Esophagus mucosa (tissue), 1 donor: ENCODE results near the gene RRP8. TPM values are rescaled to one million over a fixed set of nuclear protein-coding genes. Genes with fewer than 3 reads are reported as not detected.

Source experiments
- ATAC-seq: fragments of 200-7000 bp; cut with Tn5 transposase; one replicate; pipeline ENCODE4 v1.9.1; 2020
- total RNA-seq: library from RNA; stranded (reverse); gene quantifications from one replicate; pipeline ENCODE4 v1.2.4, GENCODE V29; 2023
- donor health status: DM: yes; HTN: yes; CAD: no.

RRP8 gene
- total RNA-seq, 1 donor from 2014 or later, result 13.2 TPM

DNA sequence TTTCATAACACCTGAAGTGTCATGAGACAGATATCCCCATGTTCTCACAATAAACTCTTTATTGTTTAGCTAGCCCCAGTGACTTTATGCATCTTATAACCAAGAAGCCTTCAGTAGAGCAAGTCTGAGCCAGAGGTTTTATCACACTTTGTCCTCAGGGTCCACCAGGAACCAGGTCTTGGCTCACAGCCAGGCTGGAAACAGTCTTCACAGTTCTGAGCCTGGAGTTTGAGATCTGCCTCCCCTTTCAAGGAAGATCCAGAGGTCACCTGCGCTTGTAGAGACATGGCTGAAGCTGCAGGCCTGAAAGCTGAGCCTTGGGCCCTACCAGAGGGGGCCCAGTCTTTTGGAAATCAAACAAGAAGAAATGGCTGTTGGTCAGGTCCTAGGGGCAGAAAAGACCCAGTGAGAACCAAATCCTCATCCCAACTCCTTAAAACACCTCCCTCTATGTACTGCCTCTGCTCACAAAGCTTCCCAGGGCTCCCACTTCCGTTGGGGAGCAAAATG is 3.5 kb downstream of the RRP8 start:
- ATAC-seq, result no peak

DNA sequence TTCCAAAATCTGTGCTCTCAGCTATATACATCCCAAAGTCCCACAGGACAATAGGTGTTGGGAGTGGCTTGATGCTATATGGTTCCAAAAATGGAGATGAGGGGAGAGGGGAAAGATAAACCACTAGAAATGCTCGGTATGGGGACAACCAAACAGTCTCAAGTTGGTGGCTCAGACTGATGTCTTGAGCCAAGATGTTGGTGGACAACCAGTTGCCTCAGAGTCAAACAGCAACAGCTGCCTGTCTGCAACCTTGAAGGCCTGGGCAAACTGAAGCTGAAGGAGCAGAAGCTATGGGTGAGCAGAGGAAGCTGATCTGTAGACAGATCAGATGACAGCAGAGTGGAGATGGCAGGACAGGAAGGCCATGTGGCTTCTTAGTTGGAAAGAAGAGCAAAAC is 4.0 kb downstream of the RRP8 start:
- ATAC-seq, result no peak

DNA sequence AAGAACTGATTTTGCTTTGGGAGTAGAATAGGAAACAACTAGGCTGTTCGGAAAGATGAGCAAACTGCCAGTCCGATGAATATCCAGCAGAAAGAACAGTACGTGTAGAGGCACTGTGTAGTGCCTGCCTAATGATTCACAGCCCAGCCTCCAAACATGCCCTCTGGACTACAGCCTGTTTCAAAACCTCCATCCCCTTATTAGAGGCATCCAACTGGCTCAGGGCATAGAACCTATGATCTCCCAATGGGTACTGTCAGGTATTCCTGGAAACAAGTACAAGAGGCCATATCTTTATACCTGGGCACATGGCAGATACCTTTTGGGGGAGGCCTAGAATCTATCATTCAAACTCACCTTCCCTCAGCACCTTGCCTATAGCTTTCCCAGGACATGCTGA is 4.9 kb downstream of the RRP8 start:
- no peak for ATAC-seq

DNA sequence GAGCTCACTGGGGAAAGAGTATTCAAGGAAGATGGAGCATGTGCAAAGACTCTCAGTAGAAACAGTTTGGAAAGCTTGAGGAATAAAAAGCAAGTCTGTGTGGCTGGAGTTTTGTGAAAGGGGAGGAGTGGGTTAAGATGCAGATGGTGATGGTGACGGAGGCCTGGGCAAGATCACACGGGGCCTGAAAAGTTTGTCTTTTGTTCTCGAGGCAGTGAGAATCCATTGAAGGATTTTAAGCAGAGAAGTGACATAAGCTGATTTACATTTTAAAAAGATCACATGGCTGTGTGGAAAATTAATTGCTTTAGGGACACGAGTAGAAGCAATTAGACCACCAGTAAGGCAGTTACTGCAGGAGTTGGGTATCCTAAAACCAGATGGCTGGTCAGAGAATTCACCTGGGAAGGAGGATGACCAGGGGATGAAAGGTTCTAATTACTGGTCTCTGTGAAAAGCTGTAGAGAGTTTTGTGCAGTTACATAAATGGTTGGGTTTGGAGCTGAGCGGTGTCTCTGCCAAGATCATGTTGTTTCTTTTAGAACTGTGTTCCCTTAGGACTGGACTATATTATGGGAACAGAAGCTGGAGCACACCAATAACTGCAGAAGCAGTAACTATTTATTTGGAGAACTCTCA is 7.1 kb downstream of the RRP8 start:
- no peak for ATAC-seq

DNA sequence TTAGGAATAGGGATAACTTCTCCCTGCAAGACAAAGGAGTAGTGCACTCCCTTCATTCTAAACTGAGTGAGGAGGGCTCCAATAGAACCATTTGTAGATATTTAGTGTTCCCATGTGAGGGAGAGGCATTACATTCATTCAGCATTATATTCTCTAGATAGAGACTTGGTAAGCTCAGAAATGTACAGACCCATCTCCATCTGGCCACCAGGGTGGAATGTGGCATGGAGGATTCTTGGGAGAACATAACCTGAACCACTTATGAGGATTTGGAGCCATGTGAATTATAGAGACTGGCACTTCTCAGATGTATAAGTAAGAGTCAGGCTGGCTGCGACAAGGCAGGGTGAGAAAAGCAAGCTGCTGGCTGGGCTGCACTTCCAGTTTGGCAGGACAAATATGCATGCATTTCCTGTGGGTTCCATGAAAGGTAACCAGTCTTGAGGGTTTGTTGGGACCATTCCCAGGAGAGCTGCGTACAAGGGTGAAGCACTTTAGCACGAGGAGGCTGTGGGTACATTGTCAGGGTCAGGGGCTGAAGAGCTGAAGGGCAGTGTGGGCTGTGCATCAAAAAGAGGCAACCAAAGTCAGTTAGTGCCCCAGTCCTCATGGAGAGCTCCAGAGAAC is 9.2 kb downstream of the RRP8 start:
- no peak for ATAC-seq

DNA sequence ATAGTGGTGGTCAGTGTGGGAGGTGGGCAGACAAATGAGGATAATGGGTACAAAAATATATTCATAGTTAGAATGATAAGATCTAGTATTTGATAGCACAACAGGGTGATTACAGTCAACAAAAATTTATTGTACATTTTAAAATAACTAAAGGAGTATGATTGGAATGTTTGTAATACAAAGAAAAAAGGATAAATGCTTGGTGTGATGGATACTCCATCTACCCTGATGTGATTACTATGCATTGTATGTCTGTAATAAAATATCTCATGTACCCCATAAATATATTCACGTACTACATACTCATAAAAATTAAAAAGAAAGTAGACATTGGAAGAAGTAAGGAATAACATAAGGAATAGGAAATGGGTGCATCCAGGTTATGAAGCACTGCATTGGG is 15.4 kb downstream of the RRP8 start:
- ATAC-seq, result no peak

DNA sequence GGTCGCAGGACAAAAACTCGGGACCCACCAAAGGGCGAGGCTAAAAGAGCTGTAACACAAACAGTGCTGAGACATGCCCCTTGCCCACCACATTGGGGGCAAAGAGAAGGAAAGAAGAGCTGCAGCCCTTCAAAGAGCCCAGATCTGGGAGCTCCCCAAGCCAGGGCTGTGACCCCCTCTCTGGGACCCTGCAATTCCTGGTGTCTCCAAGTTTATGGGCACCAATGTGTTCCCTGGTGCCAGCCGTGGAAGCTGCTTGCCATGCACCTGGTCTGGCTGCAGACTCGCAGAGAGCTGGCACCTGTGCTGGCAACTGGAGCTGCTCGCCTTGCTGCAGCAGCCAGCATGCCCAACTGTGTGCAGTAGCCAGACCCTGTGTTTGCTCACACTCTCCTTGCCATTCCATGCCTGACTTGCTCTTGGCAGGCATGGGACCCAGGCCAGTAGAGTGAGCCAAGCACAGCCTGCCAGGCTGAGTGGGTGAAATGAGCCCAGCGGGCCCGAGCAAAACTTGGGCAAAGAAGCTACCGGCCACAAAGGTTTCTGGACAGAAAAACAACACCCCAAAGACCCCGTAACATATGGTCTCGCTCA is 16.0 kb downstream of the RRP8 start:
- ATAC-seq, result peak; percentile 37

DNA sequence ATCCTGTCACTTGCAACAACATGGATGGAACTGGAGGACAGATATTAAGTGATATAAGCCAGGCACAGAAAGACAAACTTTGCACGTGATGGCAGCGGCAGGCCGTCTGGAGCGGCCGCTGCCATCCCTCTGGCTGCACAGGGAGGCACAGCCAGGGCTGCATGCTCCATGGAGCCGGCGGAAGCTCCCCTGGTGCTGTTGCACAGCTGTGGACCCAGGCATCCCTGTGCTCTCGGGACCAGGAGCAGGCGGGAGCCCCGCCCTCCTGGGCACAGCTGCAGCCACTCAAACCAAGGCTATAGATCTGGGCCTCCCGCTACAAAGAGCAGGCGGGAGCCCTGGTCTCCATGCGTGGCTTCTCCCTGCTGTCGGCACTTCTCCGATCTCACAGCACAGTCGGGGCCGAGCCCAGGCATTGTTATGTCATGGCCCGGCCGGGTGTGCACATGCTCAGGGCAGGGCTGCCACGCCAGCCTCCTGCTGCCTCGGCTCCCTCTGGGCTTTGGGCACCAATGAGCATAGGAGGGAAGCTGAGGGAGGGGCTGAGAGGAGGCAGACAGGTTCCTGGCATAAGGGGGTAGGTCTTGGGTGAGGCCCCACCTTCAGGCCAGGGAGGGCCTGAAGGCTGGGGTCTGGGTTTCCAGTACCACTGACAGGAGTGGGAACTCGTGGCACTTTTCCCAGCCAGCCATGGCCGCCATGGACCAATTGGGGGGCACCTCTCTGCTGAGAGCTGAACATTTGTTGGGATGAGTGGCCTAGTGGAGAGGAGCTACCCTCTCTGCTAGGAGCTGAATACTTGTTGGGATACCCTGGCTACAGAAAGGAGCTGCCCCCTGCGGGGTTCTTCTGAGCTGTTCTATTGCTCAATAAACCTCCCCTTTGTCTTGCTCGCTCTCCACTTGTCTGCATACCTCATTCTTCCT is 16.7 kb downstream of the RRP8 start:
- no peak for ATAC-seq

DNA sequence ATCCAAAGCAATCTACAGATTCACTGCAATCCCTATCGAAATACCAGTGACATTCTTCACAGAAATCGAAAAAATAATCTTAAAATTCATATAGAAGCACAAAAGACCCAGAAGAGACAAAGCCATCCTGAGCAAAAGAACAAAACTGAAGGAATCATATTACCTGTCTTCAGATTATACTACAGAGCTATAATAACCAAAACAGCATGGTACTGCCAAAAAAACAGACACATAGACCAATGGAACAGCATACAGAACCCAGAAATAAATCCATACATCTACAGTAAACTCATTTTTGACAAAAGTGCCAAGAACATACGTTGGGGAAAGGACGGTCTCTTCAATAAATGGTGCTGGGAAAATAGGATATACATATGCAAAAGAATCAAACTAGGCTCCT is 18.9 kb downstream of the RRP8 start:
- ATAC-seq, result no peak

DNA sequence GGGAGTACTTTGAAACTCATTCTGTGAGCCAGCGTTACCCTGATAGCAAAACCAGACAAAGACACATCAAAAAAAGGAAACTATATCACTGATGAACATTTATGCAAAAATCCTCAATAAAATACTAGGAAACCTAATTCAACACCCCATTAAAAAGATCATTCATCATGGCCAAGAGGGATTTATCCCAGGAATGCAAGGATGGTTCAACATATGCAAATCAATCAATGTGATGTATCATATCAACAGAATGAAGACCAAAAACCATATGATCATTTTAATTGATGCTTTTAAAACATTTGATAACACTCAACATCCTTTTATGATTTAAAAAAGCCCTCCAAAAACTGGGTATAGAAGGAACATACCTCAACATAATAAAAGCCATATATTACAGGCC is 19.8 kb downstream of the RRP8 start:
- no peak for ATAC-seq

DNA sequence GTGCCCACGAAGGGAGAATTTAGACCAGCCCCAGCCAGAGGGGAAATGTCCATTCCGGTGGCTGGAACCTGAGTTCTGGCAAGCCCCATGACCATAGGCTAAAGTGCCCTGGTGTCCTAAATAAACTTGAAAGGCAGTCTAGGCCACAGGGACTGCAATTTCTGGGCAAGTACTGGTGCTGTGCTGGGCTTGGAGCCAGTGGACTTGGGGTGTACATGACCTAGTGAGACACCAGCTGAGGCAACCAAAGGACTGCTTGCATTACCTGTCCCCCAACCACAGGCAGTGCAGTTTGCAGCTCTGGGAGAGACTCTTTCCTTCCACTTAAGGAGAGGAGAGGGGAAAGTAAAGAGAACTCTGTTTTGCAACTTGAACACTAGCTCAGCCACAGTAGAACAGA is 23.7 kb downstream of the RRP8 start:
- no peak for ATAC-seq

DNA sequence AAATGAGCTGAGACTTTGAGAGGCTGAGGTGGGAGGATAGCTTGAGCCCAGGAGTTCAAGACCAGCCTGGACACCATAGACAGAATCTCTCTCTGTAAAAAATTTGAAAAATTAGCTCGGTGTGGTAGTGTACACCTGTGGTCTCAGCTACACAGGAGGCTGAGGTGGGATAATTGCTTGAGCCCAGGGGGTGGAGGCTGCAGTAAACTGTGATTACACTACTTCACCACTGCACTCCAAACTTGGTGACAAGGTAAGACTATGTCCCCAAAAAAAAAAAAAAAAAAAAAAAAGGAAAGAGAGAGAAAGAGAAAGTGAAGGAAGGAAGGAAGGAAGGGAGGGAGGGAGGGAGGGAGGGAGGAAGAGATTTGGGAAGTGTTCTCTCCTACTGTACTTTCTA is 25.3 kb downstream of the RRP8 start:
- ATAC-seq, result no peak

DNA sequence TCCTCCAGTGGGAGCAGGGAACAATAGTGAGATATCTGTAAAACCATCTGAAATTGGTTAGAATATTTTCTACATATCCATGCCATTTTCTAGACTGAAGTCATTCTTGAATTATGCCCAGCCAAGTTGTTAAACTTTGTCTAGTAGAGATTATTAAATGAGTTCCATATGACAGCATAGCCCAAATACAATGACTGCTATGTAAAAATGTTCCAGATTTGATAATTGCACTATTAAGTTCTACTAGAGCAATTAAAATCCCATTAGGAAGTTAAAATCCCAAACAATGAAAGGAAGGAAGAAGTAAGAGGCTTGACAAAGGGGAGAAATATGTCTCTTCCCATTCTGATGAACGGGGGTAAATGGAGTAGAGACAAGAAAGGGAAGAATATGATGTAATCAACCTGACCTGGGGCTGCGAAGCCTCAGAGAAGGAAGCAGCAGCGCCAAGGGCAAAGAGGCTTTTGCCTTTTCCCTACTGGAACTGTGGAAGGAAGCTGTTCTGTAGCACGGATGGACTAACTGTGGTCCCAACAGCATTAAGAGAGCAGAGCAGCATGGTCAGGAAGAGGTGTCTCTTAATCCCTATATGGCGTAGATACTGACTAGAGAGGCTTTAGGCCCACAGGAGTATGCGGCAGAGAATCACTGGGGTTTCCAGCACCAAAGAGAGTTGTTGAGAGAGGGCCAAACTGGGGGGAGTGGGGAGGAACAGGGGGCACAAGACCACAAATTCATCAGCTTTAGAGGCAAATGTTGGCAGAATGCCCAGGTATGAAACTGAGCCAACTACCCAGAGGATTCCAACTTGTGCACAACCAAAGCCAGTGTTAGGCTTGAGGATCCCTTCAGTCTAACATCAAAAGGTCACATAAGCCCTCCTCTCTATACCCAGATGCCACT is 26.7 kb downstream of the RRP8 start:
- ATAC-seq, result no peak

DNA sequence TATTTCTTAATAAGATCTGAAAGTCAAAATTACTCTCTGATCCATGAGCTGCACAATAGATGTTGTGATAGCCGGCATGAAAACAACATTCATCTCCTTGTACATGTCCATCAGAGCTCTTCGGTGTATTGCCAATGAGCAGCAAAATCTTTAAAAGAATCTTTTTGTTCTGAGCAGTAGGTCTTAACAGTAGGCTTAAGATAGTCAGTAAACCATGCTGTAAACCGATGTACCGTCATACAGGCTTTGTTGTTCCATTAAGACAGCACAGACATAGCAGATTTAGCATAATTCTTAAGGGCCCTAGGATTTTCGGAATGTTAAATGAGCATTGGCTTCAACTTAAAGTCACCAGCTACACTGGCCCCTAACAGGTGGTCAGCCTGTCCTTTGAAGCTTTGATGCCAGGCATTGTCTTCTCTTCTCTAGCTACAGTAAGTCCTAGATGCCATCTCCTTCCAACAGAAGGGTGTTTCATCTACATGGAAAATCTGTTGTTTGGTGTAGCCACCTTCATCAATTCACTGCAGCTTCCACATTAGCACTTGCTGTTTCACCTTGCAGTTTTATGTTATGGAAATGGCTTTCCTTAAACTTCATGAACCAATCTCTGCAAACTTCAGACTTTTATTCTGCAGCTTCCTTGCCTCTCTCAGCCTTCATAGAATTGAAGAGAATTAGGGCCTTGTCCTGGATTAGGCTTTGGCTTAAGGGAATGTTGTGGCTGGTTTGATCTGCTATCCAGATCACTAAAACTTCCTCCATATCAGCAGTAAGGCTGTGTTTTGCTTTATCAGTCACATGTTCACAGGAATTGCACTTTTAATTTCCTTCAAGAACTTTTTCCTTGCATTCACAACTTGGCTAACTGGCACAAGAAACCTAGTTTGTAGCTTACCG is 28.4 kb downstream of the RRP8 start:
- no peak for ATAC-seq

DNA sequence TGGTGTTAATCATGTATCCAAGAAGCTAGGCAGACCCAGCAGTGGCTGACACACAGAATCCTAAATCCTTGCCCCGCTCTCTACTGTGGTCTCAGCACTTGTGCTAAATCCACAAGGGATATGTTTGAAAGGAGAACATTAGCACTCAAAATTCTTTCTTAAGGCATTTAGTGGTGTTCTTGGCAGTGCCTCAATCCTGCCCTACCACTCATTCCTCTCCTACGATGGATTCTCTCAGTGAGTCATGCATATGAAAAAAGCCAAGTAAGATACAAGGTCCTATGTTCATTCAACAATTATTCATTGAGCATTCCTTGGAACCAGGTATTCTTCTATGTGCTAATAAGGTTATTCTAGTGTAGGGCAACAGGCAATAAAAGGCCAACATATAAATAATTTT is 31.2 kb downstream of the RRP8 start:
- peak; percentile 37 for ATAC-seq

DNA sequence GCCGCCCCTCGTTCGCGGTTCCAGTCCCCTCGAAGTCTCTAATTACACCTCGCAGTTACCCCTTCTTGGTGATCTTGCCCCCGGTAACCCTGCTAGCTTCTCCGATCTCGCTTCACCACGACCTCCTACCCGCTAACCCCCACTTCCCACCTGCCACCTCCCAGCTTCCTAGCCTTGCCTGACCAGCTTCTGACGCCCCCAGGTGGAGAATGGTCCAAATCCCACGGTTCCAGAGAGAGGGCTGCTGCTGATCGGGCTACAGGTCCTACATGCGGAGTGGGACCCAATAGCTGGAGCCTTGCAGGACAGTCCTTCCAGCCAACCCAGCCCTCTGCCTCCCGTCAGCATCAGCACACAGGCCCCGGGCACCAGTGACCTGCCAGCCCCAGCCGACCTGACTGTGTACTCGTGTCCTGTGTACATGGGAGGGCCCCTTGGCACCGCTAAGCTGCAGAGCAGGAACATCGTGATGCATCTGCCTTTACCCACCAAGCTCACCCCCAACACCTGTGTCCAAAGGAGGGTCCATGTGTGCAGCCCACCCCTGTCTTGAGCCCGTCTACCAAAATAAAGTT is 31.9 kb downstream of the RRP8 start:
- no peak for ATAC-seq

DNA sequence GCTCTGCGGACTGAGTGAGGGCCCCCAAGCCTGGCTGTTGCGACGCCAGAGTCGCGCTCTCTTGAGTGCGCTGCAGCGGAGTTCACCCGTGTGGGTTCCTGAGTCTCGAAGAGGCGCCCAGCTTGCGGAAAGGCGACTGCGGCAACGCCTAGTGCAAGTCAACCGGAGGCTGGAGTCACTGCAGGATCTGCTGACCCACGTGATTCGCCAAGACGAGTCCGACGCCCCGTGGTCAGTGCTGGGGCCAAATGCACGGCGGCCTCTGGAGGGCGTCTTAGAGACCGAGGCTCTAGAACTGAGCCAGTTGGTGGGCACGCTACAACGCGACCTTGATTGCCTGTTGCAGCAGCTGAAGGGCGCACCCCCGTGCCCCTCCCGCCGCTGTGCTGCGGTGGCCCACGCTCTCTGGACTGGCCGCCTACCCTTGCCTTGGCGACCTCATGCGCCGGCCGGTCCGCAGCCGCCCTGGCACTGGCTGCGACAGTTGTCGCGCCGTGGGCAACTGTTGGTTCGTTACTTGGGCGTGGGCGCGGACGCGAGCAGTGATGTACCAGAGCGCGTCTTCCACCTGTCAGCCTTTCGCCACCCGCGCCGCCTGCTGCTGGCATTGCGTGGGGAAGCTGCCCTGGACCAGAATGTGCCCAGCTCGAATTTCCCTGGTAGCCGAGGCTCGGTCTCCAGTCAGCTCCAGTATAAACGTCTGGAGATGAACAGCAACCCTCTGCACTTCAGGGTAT is 32.6 kb downstream of the RRP8 start:
- ATAC-seq, result no peak

DNA sequence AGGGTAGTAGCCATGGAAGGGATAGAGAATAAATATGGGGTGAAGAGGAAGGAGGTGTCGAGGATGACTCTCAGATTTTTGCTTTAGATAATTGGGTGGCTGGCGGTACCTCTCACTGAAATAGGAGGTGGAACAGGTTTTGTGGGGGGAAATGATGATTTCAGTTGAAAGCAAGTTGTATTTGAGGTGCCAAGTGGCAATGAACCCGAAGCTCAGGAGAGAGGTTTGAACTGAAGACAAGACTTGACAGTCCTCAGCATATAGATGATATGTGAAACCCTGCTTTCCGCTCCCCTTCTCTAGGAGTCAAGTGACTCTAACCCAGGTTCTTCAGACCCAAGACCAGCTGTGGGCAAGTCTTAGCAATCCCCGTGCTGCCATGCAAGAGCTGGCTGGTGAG is 33.7 kb downstream of the RRP8 start:
- ATAC-seq, result no peak

DNA sequence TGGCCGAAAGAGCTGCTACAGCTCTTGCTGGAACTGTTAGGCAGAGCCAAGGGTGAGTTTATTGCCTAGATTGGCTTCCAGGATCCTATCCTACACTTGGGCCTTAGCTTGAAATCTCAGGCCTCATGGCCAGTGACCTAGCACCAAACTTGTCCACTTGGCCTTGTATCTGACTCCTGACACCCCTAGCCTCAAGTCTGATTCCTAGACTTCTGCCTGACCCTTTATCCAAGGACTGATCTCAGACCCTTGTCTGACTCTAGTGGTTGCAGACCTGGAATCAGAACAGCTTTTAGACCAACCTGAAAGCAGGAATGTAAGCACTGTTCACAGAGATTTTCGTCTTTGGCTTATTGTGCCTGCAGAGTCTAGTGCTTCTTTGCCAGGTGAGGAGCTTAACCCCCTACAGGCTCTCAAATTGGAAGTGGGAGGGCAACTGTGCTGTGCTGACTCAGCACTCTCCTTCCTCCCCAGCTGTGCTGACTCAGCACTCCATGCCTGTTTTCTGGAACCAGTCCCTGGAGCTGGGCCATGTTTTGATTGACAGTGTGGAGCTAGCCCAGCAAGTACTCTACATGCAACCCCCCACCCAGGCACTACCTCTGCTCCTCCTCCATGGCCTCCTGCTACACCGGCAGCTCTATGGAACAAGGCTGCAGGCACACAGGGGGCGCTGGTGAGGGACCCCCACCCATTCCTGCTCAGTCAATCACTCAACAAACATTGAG is 35.1 kb downstream of the RRP8 start:
- peak; percentile 72 for ATAC-seq
